Measurements from ENCODE around the gene ADAMTS2.

DNA sequence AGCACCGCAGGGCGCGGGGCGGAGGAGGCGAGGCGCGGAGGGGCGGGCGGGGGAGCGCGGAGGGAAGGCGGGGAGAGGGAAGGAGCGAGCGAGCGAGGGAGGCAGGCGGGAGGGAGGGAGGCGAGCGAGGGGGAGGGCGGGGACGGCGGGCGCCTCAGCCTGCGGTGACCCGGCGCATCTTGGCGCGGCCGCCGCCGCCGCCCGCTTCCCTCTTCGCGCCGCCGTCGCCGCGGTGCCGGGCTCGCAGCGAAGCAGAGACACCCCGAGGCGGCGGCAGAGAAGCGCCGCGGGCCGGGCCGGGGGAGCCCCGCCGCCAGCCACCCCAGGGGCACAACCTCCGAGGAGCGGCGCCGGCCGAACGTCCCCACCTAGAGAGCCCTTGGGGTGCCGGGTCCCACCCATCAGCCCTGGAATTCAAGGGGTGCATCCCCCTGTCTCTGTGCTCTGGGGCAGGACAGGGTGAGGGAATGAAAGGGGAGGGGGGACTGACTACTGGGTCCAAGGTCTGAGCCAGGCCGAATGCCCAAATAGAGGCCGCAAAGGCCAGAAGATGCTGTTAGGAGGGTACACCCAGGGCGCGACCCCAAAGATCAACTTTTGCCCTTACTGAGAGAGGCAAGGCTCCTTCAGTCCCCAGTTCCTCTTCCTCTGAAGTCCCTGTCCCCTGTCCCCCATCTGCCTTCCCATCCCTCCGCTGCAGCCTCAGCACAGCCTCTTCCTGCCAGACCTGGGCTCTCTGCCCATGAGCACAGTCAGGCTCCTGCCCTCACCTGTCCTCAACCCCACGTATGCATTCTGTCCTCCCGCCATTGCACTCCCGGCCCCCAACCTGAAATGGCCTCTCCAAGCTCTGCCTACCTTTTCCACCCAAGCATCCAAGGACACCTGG, at the start of gene ADAMTS2:
- TF ChIP-seq POLR2AphosphoS5 (IDR thresholded peaks at IDR 0.05; ENCODE audit: low read depth, low read length) (no peak), CEBPB (IDR thresholded peaks at IDR 0.05; ENCODE audit: low read depth) (no peak), YY1 (IDR thresholded peaks at IDR 0.05; ENCODE audit: extremely low read depth, insufficient replicate concordance, low read depth, low read length) (no peak), EGR1 (IDR thresholded peaks at IDR 0.05; ENCODE audit: low read depth) (no peak), EZH2phosphoT487 (IDR thresholded peaks at IDR 0.05; ENCODE audit: borderline replicate concordance) (no peak), EZH2 (IDR thresholded peaks at IDR 0.05) (no peak), SP1 (IDR thresholded peaks at IDR 0.05; ENCODE audit: low read depth) (no peak), JUND (IDR thresholded peaks at IDR 0.05) (no peak), RAD21 (IDR thresholded peaks at IDR 0.05; ENCODE audit: low read depth) (no peak), POLR2A (IDR thresholded peaks at IDR 0.05; ENCODE audit: borderline replicate concordance, extremely low read depth, insufficient read depth, insufficient read length) (no peak), CBX3 (IDR thresholded peaks at IDR 0.05; ENCODE audit: low read depth) (no peak)
- TF ChIP-seq, protein P1, sequence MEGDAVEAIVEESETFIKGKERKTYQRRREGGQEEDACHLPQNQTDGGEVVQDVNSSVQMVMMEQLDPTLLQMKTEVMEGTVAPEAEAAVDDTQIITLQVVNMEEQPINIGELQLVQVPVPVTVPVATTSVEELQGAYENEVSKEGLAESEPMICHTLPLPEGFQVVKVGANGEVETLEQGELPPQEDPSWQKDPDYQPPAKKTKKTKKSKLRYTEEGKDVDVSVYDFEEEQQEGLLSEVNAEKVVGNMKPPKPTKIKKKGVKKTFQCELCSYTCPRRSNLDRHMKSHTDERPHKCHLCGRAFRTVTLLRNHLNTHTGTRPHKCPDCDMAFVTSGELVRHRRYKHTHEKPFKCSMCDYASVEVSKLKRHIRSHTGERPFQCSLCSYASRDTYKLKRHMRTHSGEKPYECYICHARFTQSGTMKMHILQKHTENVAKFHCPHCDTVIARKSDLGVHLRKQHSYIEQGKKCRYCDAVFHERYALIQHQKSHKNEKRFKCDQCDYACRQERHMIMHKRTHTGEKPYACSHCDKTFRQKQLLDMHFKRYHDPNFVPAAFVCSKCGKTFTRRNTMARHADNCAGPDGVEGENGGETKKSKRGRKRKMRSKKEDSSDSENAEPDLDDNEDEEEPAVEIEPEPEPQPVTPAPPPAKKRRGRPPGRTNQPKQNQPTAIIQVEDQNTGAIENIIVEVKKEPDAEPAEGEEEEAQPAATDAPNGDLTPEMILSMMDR (IDR thresholded peaks at IDR 0.05 in 2 of 3, conservative IDR thresholded peaks at IDR 0.05 in 1 of 3; ENCODE audit: borderline replicate concordance in 1 of 3, insufficient read depth in 1 of 3, low read depth in 2 of 3, low read length in 2 of 3): no peak
- TF ChIP-seq, protein P2, sequence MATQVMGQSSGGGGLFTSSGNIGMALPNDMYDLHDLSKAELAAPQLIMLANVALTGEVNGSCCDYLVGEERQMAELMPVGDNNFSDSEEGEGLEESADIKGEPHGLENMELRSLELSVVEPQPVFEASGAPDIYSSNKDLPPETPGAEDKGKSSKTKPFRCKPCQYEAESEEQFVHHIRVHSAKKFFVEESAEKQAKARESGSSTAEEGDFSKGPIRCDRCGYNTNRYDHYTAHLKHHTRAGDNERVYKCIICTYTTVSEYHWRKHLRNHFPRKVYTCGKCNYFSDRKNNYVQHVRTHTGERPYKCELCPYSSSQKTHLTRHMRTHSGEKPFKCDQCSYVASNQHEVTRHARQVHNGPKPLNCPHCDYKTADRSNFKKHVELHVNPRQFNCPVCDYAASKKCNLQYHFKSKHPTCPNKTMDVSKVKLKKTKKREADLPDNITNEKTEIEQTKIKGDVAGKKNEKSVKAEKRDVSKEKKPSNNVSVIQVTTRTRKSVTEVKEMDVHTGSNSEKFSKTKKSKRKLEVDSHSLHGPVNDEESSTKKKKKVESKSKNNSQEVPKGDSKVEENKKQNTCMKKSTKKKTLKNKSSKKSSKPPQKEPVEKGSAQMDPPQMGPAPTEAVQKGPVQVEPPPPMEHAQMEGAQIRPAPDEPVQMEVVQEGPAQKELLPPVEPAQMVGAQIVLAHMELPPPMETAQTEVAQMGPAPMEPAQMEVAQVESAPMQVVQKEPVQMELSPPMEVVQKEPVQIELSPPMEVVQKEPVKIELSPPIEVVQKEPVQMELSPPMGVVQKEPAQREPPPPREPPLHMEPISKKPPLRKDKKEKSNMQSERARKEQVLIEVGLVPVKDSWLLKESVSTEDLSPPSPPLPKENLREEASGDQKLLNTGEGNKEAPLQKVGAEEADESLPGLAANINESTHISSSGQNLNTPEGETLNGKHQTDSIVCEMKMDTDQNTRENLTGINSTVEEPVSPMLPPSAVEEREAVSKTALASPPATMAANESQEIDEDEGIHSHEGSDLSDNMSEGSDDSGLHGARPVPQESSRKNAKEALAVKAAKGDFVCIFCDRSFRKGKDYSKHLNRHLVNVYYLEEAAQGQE (IDR thresholded peaks at IDR 0.05; ENCODE audit: low read depth): no peak
- TF ChIP-seq, protein P3, sequence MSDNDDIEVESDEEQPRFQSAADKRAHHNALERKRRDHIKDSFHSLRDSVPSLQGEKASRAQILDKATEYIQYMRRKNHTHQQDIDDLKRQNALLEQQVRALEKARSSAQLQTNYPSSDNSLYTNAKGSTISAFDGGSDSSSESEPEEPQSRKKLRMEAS (IDR thresholded peaks at IDR 0.05): no peak

Data from HCT116 (cell line).